Right cardiac atrium (tissue), 5 donors: Measurements from ENCODE around the gene LINGO4. TPM values are rescaled to one million over a fixed set of nuclear protein-coding genes. Genes with fewer than 3 reads are reported as not detected.

Source experiments
- ATAC-seq, 2 donors: fragments of 200-7000 bp; cut with Tn5 transposase; one replicate each; pipeline versions ENCODE4 v1.8.0 to v1.9.1; 2020; ENCODE audit warnings: moderate library complexity in 2 of 2, mild to moderate bottlenecking in 1 of 2
- DNase-seq, 3 donors: peaks; one replicate each; pipeline ENCODE4 v3.0.0-alpha.2; 2020
- H3K27ac ChIP-seq: one replicate; pipeline ENCODE4 v1.5.1; 2013; ENCODE audit warnings: mild to moderate bottlenecking, low read length, control low read depth, moderate library complexity
- H3K27me3 ChIP-seq: one replicate; pipeline ENCODE4 v1.6.1; 2013; ENCODE audit not compliant: control insufficient read depth, insufficient read depth
- H3K4me1 ChIP-seq: one replicate; pipeline ENCODE4 v1.6.1; 2013; ENCODE audit warnings: low read length; ENCODE audit not compliant: control insufficient read depth, insufficient read depth
- H3K4me3 ChIP-seq: one replicate; pipeline ENCODE4 v1.5.1; 2013; ENCODE audit warnings: low read length, control low read depth
- H3K9me3 ChIP-seq: one replicate; pipeline ENCODE4 v1.6.1; 2013; ENCODE audit warnings: low read length; ENCODE audit not compliant: control insufficient read depth
- WGBS: extraction: QIAGEN DNeasy Blood & Tissue Kit; methylation state at CpG from one replicate; pipeline ENCODE4 v1.1.7; 2013; 5-methylcytosine and 5-hydroxymethylcytosine counted together
- intact Hi-C, 4 donors: fragments of 100-400 bp; cut with DNase I; formaldehyde crosslinking; loops; one replicate each; pipeline versions ENCODE4 v1.11.0 to v1.14.0; 2022 to 2023
- polyA plus RNA-seq: library from polyadenylated mRNA; stranded (reverse); fragments of 200-250 nt; gene quantifications from one replicate; pipeline ENCODE4 v1.2.3, GENCODE V29; 2013
- total RNA-seq, 4 donors: library from RNA; stranded (reverse); fragmentation: NEBNext Ultra II Directional; extraction: Animal tissue kit (Norgen Biotek cat#: 25700); gene quantifications; one replicate each; pipeline ENCODE4 v1.2.1, GENCODE V29; 2021
- donor health status: healthy with polysubstance abuse.
- donor health status: DM: no; HTN: yes; CAD: no.
- donor health status: DM: no; HTN: no; CAD: no.
- donor health status: DM: no; HTN: yes; CAD: no; lungs with severe emphysema.
- donor health status: DM: yes; HTN: yes; CAD: no.

The LINGO4 gene
- total and polyA plus RNA-seq, 5 donors, result 0.09 to 0.37 (median 0.30) TPM; not detected in 1

GRCh38 chr1:151833172-151833900 lies 28.1 kb upstream of the LINGO4 start:
- WGBS, result 75% methylated on average over 8 of the region's 8 CpGs
- DNase-seq, result no peak
- Histone ChIP-seq H3K27me3 (no peaks in the 10 kb centered on the region), H3K9me3 (no peaks in the 10 kb centered on the region), H3K4me3 (no peak overlapping the region), H3K4me1 (peaks cover 3% of the 10 kb centered on the region), H3K27ac (no peak overlapping the region)
- ATAC-seq, result no peak
- intact Hi-C loops, result loop anchor here in 2 of 4 donors (10.0 kb wide), 1 partner anchor 239 kb away; no protein-coding TSS in a partner anchor

GRCh38 chr1:151832318-151832980 lies 27.2 kb upstream of the LINGO4 start:
- intact Hi-C loops, result loop anchor here in 2 of 4 donors (10.0 kb wide), 1 partner anchor 238 kb away; no protein-coding TSS in a partner anchor
- peaks cover 3% of the 10 kb centered on the region for H3K4me1 ChIP-seq
- WGBS, result 53% methylated on average over 10 of the region's 10 CpGs
- DNase-seq (peak; percentile 79 to 90 (median 88)), ATAC-seq (peak; percentile 61 to 62)
- no peak overlapping the region for H3K4me3 ChIP-seq
- no peaks in the 10 kb centered on the region for H3K27me3 ChIP-seq
- H3K9me3 ChIP-seq, result no peaks in the 10 kb centered on the region
- no peak overlapping the region for H3K27ac ChIP-seq

- intact Hi-C loops, result loop anchor here in 2 of 4 donors (10.0 kb wide), 1 partner anchor 237 kb away; no protein-coding TSS in a partner anchor
- Histone ChIP-seq H3K4me1 (peaks cover 3% of the 10 kb centered on the region), H3K9me3 (no peaks in the 10 kb centered on the region), H3K4me3 (no peak within 1 kb of the TSS), H3K27me3 (no peaks in the 10 kb centered on the region), H3K27ac (no peak within 1 kb of the TSS)
- DNase-seq, result peak in 1 of 3 donors; percentile 73
- peak; percentile 17 to 67 for ATAC-seq
- WGBS, result 69% methylated on average over 5 of the region's 5 CpGs
Observed at GRCh38 chr1:151831605-151832004, 26.4 kb upstream of the LINGO4 start, which contains the start of gene RORC. RORC (minus strand) TSS chr1:151831802; CDS start chr1:151831764, 38 bp downstream.

GRCh38 chr1:151831256-151831591 lies 26.0 kb upstream of the LINGO4 start:
- DNase-seq (no peak), ATAC-seq (no peak)
- whole genome bisulfite sequencing, result 80% methylated on average over 4 of the region's 4 CpGs
- Histone ChIP-seq H3K27me3 (no peaks in the 10 kb centered on the region), H3K27ac (no peak overlapping the region), H3K9me3 (no peaks in the 10 kb centered on the region), H3K4me1 (peaks cover 3% of the 10 kb centered on the region), H3K4me3 (no peak overlapping the region)
- intact Hi-C loops, result loop anchor here in 2 of 4 donors (10.0 kb wide), 1 partner anchor 236 kb away; no protein-coding TSS in a partner anchor

- no peak overlapping the region for H3K4me3 ChIP-seq
- H3K4me1 ChIP-seq, result peaks cover 3% of the 10 kb centered on the region
- ATAC-seq (no peak), DNase-seq (no peak)
- H3K27ac ChIP-seq, result no peak overlapping the region
- H3K27me3 ChIP-seq, result no peaks in the 10 kb centered on the region
- intact Hi-C loops, result loop anchor here in 2 of 4 donors (10.0 kb wide), 1 partner anchor 235 kb away; no protein-coding TSS in a partner anchor
- H3K9me3 ChIP-seq, result no peaks in the 10 kb centered on the region
- WGBS, result 47% methylated on average over 6 of the region's 6 CpGs
Observed at GRCh38 chr1:151830055-151830454, 24.8 kb upstream of the LINGO4 start.

- DNase-seq (peak in 1 of 3 donors; percentile 37), ATAC-seq (no peak)
- WGBS, result 42% methylated on average over 4 of the region's 4 CpGs
- Histone ChIP-seq H3K27ac (no peak overlapping the region), H3K9me3 (no peaks in the 10 kb centered on the region), H3K4me1 (peaks cover 3% of the 10 kb centered on the region), H3K4me3 (no peak overlapping the region), H3K27me3 (no peaks in the 10 kb centered on the region)
- intact Hi-C loops, result loop anchor here in 2 of 4 donors (10.0 kb wide), 1 partner anchor 235 kb away; no protein-coding TSS in a partner anchor
Observed at GRCh38 chr1:151829352-151830046, 24.3 kb upstream of the LINGO4 start.

GRCh38 chr1:151828921-151829320 lies 23.7 kb upstream of the LINGO4 start:
- ATAC-seq, result peak; percentile 39 to 67
- H3K9me3 ChIP-seq, result no peaks in the 10 kb centered on the region
- peak; percentile 55 to 85 (median 83) for DNase-seq
- 6% methylated on average over 12 of the region's 12 CpGs for WGBS
- no peak overlapping the region for H3K4me3 ChIP-seq
- H3K4me1 ChIP-seq, result peaks cover 3% of the 10 kb centered on the region
- H3K27ac ChIP-seq, result no peak overlapping the region
- no peaks in the 10 kb centered on the region for H3K27me3 ChIP-seq
- intact Hi-C loops, result no loop called here

- H3K27ac ChIP-seq, result no peak overlapping the region
- no peak overlapping the region for H3K4me3 ChIP-seq
- 59% methylated on average over 9 of the region's 9 CpGs for WGBS
- H3K27me3 ChIP-seq, result no peaks in the 10 kb centered on the region
- DNase-seq (peak in 1 of 3 donors; percentile 19), ATAC-seq (no peak)
- H3K4me1 ChIP-seq, result peaks cover 3% of the 10 kb centered on the region
- no peaks in the 10 kb centered on the region for H3K9me3 ChIP-seq
- intact Hi-C loops, result no loop called here
Observed at GRCh38 chr1:151827853-151828252, 22.6 kb upstream of the LINGO4 start.

- Histone ChIP-seq H3K4me1 (peaks cover 3% of the 10 kb centered on the region), H3K27ac (no peak overlapping the region), H3K27me3 (no peaks in the 10 kb centered on the region), H3K9me3 (no peaks in the 10 kb centered on the region), H3K4me3 (no peak overlapping the region)
- peak in 1 of 3 donors; percentile 67 for DNase-seq
- no peak for ATAC-seq
- intact Hi-C loops, result no loop called here
- WGBS, result 54% methylated on average over 21 of the region's 21 CpGs
Observed at GRCh38 chr1:151825751-151826660, 20.8 kb upstream of the LINGO4 start.

- Histone ChIP-seq H3K9me3 (no peaks in the 10 kb centered on the region), H3K4me1 (peaks cover 3% of the 10 kb centered on the region), H3K27me3 (no peaks in the 10 kb centered on the region), H3K27ac (no peak overlapping the region), H3K4me3 (no peak overlapping the region)
- intact Hi-C loops, result no loop called here
- WGBS, result 76% methylated on average over 9 of the region's 9 CpGs
- ATAC-seq (no peak), DNase-seq (peak in 1 of 3 donors; percentile 32)
Observed at GRCh38 chr1:151825204-151825603, 20.0 kb upstream of the LINGO4 start.
